Stimulated activated CD4-positive, alpha-beta T cell treated with anti-CD3 and anti-CD28 coated beads, Interleukin-2, amount 100 ng/mL, for 4 hours (primary cell): ENCODE measurements around the gene CD200R1.
A peak's percentile ranks its signal among the peaks of the same experiment; 100 is the strongest.

Source experiments
- DNase-seq: peaks from one replicate; pipeline ENCODE4 v3.0.0-alpha.2; 2020; ENCODE audit warnings: low read depth

CD200R1 gene

GRCh38 chr3:112974894-112975293 lies at the start of gene CD200R1:
CD200R1 (minus strand) TSS chr3:112975103; CDS start chr3:112974857, 246 bp downstream.
- DNase-seq, result no peak

GRCh38 chr3:113021471-113021870 lies 46.6 kb upstream of the CD200R1 start:
- no peak for DNase-seq

GRCh38 chr3:113019182-113020137 lies 44.6 kb upstream of the CD200R1 start:
- peak; percentile 84 for DNase-seq

GRCh38 chr3:113018536-113019181 lies 43.8 kb upstream of the CD200R1 start:
- no peak for DNase-seq

- DNase-seq, result no peak
Measured at GRCh38 chr3:113013593-113013992, 38.7 kb upstream of the CD200R1 start.

GRCh38 chr3:113008117-113008516 lies 33.2 kb upstream of the CD200R1 start:
- no peak for DNase-seq

GRCh38 chr3:113006359-113007056 lies 31.6 kb upstream of the CD200R1 start:
- DNase-seq, result peak; percentile 8

GRCh38 chr3:113005611-113006010 lies 30.7 kb upstream of the CD200R1 start:
- DNase-seq, result peak; percentile 7

- DNase-seq, result peak; percentile 32
Measured at GRCh38 chr3:113002679-113003078, 27.8 kb upstream of the CD200R1 start.

- DNase-seq, result no peak
Measured at GRCh38 chr3:113002037-113002436, 27.1 kb upstream of the CD200R1 start.

GRCh38 chr3:113000691-113001090 lies 25.8 kb upstream of the CD200R1 start:
- DNase-seq, result no peak

GRCh38 chr3:112995800-112996199 lies 20.9 kb upstream of the CD200R1 start:
- no peak for DNase-seq

- peak; percentile 80 for DNase-seq
Measured at GRCh38 chr3:112990672-112991602, 16.0 kb upstream of the CD200R1 start, which contains the start of gene GTPBP8. GTPBP8 (plus strand) TSS chr3:112990984; CDS start chr3:112991000, 16 bp downstream.

GRCh38 chr3:112987710-112988334 lies 12.9 kb upstream of the CD200R1 start:
- DNase-seq, result no peak

GRCh38 chr3:112984485-112984884 lies 9.6 kb upstream of the CD200R1 start:
- peak; percentile 38 for DNase-seq

GRCh38 chr3:112982710-112983109 lies 7.8 kb upstream of the CD200R1 start:
- no peak for DNase-seq

- DNase-seq, result no peak
Measured at GRCh38 chr3:112980080-112980479, 5.2 kb upstream of the CD200R1 start.

GRCh38 chr3:112979244-112979832 lies 4.4 kb upstream of the CD200R1 start:
- DNase-seq, result no peak

GRCh38 chr3:112976953-112977352 lies 2.0 kb upstream of the CD200R1 start:
- DNase-seq, result no peak

- no peak for DNase-seq
Measured at GRCh38 chr3:112976001-112976400, 1.1 kb upstream of the CD200R1 start.

- DNase-seq, result no peak
Measured at GRCh38 chr3:112974178-112974517, 755 bp downstream of the CD200R1 start.
